Activated effector memory CD4-positive, alpha-beta T cell treated with Interleukin-2 at 50 U/mL for 16 hours (primary cell): ENCODE results near the gene CAMK1G.

Experiments
- DNase-seq: peaks from one replicate; pipeline ENCODE4 v3.0.0-alpha.2; 2020

CAMK1G gene

GRCh38 chr1:209583408-209583807 is at the start of gene CAMK1G:
Gene CAMK1G (plus strand): TSS chr1:209583714. CDS start chr1:209594984, 11,270 bp downstream.
- DNase-seq = no peak

- DNase-seq = no peak
Observed at GRCh38 chr1:209534496-209535250, 48.8 kb upstream of the CAMK1G start.

- DNase-seq = no peak
Observed at GRCh38 chr1:209536843-209537242, 46.7 kb upstream of the CAMK1G start.

GRCh38 chr1:209537336-209538114 is 46.0 kb upstream of the CAMK1G start:
- no peak for DNase-seq

GRCh38 chr1:209539576-209539975 is 43.9 kb upstream of the CAMK1G start:
- DNase-seq = no peak

GRCh38 chr1:209542585-209542984 is 40.9 kb upstream of the CAMK1G start:
- DNase-seq = no peak

- DNase-seq = no peak
Observed at GRCh38 chr1:209544098-209544497, 39.4 kb upstream of the CAMK1G start.

GRCh38 chr1:209545423-209545822 is 38.1 kb upstream of the CAMK1G start:
- DNase-seq = no peak

GRCh38 chr1:209546390-209547085 is 37.0 kb upstream of the CAMK1G start:
- no peak for DNase-seq

- no peak for DNase-seq
Observed at GRCh38 chr1:209547626-209548025, 35.9 kb upstream of the CAMK1G start.

- no peak for DNase-seq
Observed at GRCh38 chr1:209549443-209550205, 33.9 kb upstream of the CAMK1G start.

GRCh38 chr1:209550519-209550918 is 33.0 kb upstream of the CAMK1G start:
- no peak for DNase-seq

GRCh38 chr1:209552406-209553264 is 30.9 kb upstream of the CAMK1G start:
- no peak for DNase-seq

- DNase-seq = no peak
Observed at GRCh38 chr1:209554761-209555611, 28.5 kb upstream of the CAMK1G start.

- DNase-seq = no peak
Observed at GRCh38 chr1:209556162-209556690, 27.3 kb upstream of the CAMK1G start.

- DNase-seq = no peak
Observed at GRCh38 chr1:209557221-209557620, 26.3 kb upstream of the CAMK1G start.

GRCh38 chr1:209560529-209560928 is 23.0 kb upstream of the CAMK1G start:
- DNase-seq = no peak

GRCh38 chr1:209560952-209561351 is 22.6 kb upstream of the CAMK1G start:
- no peak for DNase-seq

GRCh38 chr1:209561532-209561931 is 22.0 kb upstream of the CAMK1G start:
- DNase-seq = no peak

- DNase-seq = no peak
Observed at GRCh38 chr1:209564849-209565248, 18.7 kb upstream of the CAMK1G start.
